SW 1271 (cell line): ENCODE results near the gene CEP350.
"Not testable (repeated sequence)": the region's sequence is repeated elsewhere in the genome, so short reads cannot be mapped to it uniquely, and the experiment has no call there.

Source experiments
- DNase-seq, 2 experiments: peaks; one replicate each; lab custom pipeline; 2025; lab: John Stamatoyannopoulos, UW

Gene CEP350

GRCh38 chr1:179939941-179940340 lies 14.7 kb upstream of the CEP350 start:
- DNase-seq, result no peak

GRCh38 chr1:179941454-179941853 lies 13.2 kb upstream of the CEP350 start:
- DNase-seq, result no peak

- DNase-seq, result no peak
Measured at GRCh38 chr1:179950651-179951050, 4.0 kb upstream of the CEP350 start.

- DNase-seq, result no peak
Measured at GRCh38 chr1:179951383-179952144, 3.0 kb upstream of the CEP350 start.

GRCh38 chr1:179952186-179952585 lies 2.4 kb upstream of the CEP350 start:
- DNase-seq, result no peak

GRCh38 chr1:179953974-179954492 lies 577 bp upstream of the CEP350 start:
- DNase-seq, result peak in 1 of 2 experiments; percentile 47

GRCh38 chr1:179955287-179955680 lies 674 bp downstream of the CEP350 start:
- DNase-seq, result peak in 1 of 2 experiments; percentile 14

- DNase-seq, result no peak
Measured at GRCh38 chr1:179955731-179956130, 1.1 kb downstream of the CEP350 start.

- no peak for DNase-seq
Measured at GRCh38 chr1:179958359-179958758, 3.7 kb downstream of the CEP350 start.

GRCh38 chr1:179962168-179962567 lies 7.6 kb downstream of the CEP350 start:
- not testable (repeated sequence) for DNase-seq

GRCh38 chr1:179966551-179966950 lies 11.9 kb downstream of the CEP350 start:
- DNase-seq, result no peak

GRCh38 chr1:179968284-179968993 lies 13.8 kb downstream of the CEP350 start:
- DNase-seq, result no peak

GRCh38 chr1:179968994-179969919 lies 14.6 kb downstream of the CEP350 start:
- DNase-seq, result no peak

- no peak for DNase-seq
Measured at GRCh38 chr1:179969962-179970361, 15.4 kb downstream of the CEP350 start.

GRCh38 chr1:179971563-179972496 lies 17.2 kb downstream of the CEP350 start:
- no peak for DNase-seq

GRCh38 chr1:179973198-179974110 lies 18.8 kb downstream of the CEP350 start:
- no peak for DNase-seq

GRCh38 chr1:179976970-179977651 lies 22.5 kb downstream of the CEP350 start:
- no peak for DNase-seq

GRCh38 chr1:179978199-179979079 lies 23.8 kb downstream of the CEP350 start:
- no peak for DNase-seq
